ENCODE results near the gene ZDHHC20. TPM values are rescaled to one million over a fixed set of nuclear protein-coding genes. Genes with fewer than 3 reads are reported as not detected.

ZDHHC20 gene
- total RNA-seq, 1 experiment from 2014 or later = 69.1 TPM

- Histone ChIP-seq H2BK120ac (ENCODE audit: low read depth, low read length, poor library complexity, severe bottlenecking) (no peak overlapping the region), H3K18ac (ENCODE audit: insufficient read length, low read depth, low read length) (no peak overlapping the region), H4K91ac (ENCODE audit: insufficient read length, low read depth, low read length) (no peak overlapping the region), H3K9me3 (ENCODE audit: control insufficient read depth, low read depth, low read length) (no peaks in the 10 kb centered on the region), H3K79me2 (ENCODE audit: insufficient read depth, low read length) (no peaks in the 10 kb centered on the region), H4K8ac (replicated peaks; ENCODE audit: insufficient read length, low read depth, low read length) (no peak overlapping the region), H3K4me2 (ENCODE audit: insufficient read depth, insufficient read length, low read length) (no peak overlapping the region), H3T11ph (ENCODE audit: low read length) (no peak overlapping the region), H2BK12ac (ENCODE audit: insufficient read length, low read depth, low read length) (no peak overlapping the region), H3K27me3 (ENCODE audit: insufficient read depth, low read length) (no peaks in the 10 kb centered on the region), H3K56ac (ENCODE audit: insufficient read length, low read depth, low read length) (no peak overlapping the region), H3K4me1 (ENCODE audit: insufficient read depth, low read length) (peaks cover 4% of the 10 kb centered on the region; the same call in 1 of the 2 replicates), H3K23ac (ENCODE audit: insufficient read length, low read depth, low read length) (no peak overlapping the region), H3K14ac (ENCODE audit: insufficient read depth, low read length) (no peak overlapping the region), H4K5ac (ENCODE audit: insufficient read length, low read depth, low read length) (no peak overlapping the region), H3K79me1 (ENCODE audit: insufficient read depth, low read depth, low read length, poor library complexity, severe bottlenecking) (no peaks in the 10 kb centered on the region), H3K9ac (ENCODE audit: extremely low read depth, insufficient read length, low read length) (no peak overlapping the region), H2BK15ac (ENCODE audit: low read depth, low read length) (no peak overlapping the region), H2AK5ac (ENCODE audit: insufficient read length, low read length) (no peak overlapping the region), H3K4ac (ENCODE audit: low read depth, low read length) (no peak overlapping the region), H4K20me1 (ENCODE audit: control insufficient read depth, insufficient read depth, insufficient read length) (no peaks in the 10 kb centered on the region), H2BK20ac (ENCODE audit: low read depth, low read length, poor library complexity, severe bottlenecking) (no peak overlapping the region), H2AFZ (ENCODE audit: low read length) (no peak overlapping the region), H3K27ac (ENCODE audit: insufficient read length, low read depth, low read length) (no peak overlapping the region), H2BK5ac (ENCODE audit: insufficient read length, low read length) (no peak overlapping the region), H3K23me2 (ENCODE audit: insufficient read length, low read depth, low read length, poor library complexity, severe bottlenecking) (no peaks in the 10 kb centered on the region)
- H3K36me3 Mint-ChIP-seq (ENCODE audit: insufficient read depth in 1 of 3, low read depth in 3 of 3) = peaks cover 0 to 1% (median 0%) of the 10 kb centered on the region in 3 experiments; a peak in 2 of 7 replicates
- H3K9me3 Mint-ChIP-seq = no peaks in the 10 kb centered on the region
- H3K4me1 Mint-ChIP-seq = peaks cover 33 to 34% of the 10 kb centered on the region in 2 experiments
- whole genome bisulfite sequencing (ENCODE audit: extremely low coverage, insufficient read length, low lambda C conversion rate) = no CpG with 5 or more reads among the region's 10 CpGs
- DNase-seq = no peak
- H3K4me3 Mint-ChIP-seq = no peak overlapping the region
- no peak for TF ChIP-seq CTCF (conservative IDR thresholded peaks at IDR 0.05)
- peaks cover 4% of the 10 kb centered on the region; the same call in 1 of the 2 replicates for H3K27me3 Mint-ChIP-seq (ENCODE audit: low read depth)
- no peak overlapping the region; a peak in 2 of 7 replicates for H3K27ac Mint-ChIP-seq
Observed at GRCh38 chr13:21336609-21337349, 122.3 kb downstream of the ZDHHC20 start.
